PFSK-1 (cell line): ENCODE data around the gene SERGEF.

ENCODE experiments used
- FOXP2 ChIP-seq: optimal IDR thresholded peaks from 2 replicates; pipeline ENCODE3; 2011; ENCODE audit warnings: borderline replicate concordance, control low read depth, inconsistent platforms; ENCODE audit not compliant: insufficient read depth; ENCODE audit errors: extremely low read length, extremely low read depth
- POLR2AphosphoS5 ChIP-seq: IDR thresholded peaks from 2 replicates; pipeline ENCODE4 v1.6.1; 2012; ENCODE audit warnings: low read depth, mild to moderate bottlenecking, control low read depth, low read length, moderate library complexity
- SIN3A ChIP-seq: IDR thresholded peaks from 2 replicates; pipeline ENCODE4 v1.6.1; 2012; ENCODE audit warnings: mild to moderate bottlenecking, low read length, moderate library complexity, borderline replicate concordance; ENCODE audit not compliant: insufficient read depth
- TAF1 ChIP-seq: IDR thresholded peaks from 2 replicates; pipeline ENCODE4 v1.6.1; 2012; ENCODE audit warnings: low read length, control low read depth, borderline replicate concordance; ENCODE audit not compliant: insufficient read depth
- TF ChIP-seq, protein P1 (sequence below), 2 experiments: IDR thresholded peaks; 2 replicates each; pipeline versions ENCODE4 v1.6.1 to v1.8.0; 2011 to 2012; ENCODE audit warnings: low read depth in 2 of 2, low read length in 2 of 2, control low read depth in 1 of 2, inconsistent platforms in 1 of 2, mild to moderate bottlenecking in 1 of 2, moderate library complexity in 1 of 2; ENCODE audit not compliant: insufficient read depth in 1 of 2

SERGEF gene

DNA sequence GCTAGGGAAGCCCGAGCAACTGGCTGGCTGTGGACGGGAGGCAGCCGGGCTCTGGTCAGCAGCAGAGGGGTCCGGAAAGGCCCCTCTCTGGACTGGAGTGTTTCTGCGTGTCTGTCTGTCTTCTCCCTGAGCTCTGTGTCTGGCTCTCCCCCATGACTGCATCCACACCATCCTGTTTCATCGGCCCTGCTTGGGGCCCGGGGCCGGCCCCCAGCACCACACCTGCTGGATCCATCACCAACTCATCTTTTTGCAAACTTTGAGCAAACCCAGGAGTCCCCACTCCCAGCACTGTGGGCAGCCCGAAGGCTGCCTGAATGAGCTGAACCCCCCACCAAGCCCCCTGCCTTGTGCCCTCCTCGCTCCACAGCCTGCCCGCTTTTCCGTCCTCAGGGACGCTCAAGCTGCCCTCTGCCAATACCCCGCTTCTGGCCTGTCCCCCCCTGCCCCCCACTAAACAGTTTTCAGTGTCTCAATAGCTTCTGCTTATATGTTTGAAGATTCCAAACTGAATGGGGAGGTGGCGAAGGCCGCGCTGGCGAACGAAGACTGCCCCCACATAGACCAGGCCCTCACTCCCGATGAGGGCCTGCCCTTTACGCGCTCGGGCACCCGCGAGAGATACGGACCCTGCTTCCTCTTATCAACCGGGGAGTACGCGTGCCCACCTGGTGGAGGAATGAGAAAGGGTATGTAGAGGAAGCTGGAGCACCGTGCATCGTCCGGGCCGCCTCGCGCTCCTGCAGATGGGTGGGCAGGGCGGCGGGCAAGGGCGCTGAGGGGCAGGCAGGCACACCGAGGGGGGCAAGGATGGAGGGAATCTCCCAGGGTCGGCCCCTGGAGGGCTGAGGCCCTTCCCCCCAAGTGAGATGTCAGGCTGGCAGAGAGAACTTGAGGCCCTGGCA lies 233.6 kb downstream of the SERGEF start:
- no peak for TF ChIP-seq FOXP2
- TF ChIP-seq SIN3A = no peak
- no peak for TF ChIP-seq TAF1
- TF ChIP-seq POLR2AphosphoS5 = no peak
- TF ChIP-seq, protein P1, sequence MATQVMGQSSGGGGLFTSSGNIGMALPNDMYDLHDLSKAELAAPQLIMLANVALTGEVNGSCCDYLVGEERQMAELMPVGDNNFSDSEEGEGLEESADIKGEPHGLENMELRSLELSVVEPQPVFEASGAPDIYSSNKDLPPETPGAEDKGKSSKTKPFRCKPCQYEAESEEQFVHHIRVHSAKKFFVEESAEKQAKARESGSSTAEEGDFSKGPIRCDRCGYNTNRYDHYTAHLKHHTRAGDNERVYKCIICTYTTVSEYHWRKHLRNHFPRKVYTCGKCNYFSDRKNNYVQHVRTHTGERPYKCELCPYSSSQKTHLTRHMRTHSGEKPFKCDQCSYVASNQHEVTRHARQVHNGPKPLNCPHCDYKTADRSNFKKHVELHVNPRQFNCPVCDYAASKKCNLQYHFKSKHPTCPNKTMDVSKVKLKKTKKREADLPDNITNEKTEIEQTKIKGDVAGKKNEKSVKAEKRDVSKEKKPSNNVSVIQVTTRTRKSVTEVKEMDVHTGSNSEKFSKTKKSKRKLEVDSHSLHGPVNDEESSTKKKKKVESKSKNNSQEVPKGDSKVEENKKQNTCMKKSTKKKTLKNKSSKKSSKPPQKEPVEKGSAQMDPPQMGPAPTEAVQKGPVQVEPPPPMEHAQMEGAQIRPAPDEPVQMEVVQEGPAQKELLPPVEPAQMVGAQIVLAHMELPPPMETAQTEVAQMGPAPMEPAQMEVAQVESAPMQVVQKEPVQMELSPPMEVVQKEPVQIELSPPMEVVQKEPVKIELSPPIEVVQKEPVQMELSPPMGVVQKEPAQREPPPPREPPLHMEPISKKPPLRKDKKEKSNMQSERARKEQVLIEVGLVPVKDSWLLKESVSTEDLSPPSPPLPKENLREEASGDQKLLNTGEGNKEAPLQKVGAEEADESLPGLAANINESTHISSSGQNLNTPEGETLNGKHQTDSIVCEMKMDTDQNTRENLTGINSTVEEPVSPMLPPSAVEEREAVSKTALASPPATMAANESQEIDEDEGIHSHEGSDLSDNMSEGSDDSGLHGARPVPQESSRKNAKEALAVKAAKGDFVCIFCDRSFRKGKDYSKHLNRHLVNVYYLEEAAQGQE (IDR thresholded peaks at IDR 0.05; ENCODE audit: insufficient read depth in 1 of 2, low read depth in 2 of 2, low read length in 2 of 2) = no peak

DNA sequence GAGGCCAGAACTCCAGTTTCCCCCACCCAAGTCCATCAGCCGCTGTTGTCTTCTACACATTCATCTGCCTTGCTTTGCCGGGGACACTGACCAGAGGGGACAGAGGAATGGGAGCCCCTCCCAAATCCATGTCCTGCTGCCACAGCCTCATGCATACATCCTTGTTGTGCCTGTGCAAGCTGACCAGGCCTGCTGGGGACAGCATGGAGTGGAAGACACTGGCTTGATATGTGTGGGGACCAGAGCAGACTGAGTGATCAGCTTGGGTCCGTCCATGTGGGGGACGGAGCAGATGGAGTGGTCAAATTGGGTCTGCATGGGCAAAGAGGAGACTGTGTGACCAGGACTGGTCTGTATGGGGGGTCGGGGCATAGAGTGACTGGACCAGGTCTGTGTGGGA lies 234.5 kb downstream of the SERGEF start:
- TF ChIP-seq TAF1 (no peak), SIN3A (no peak), POLR2AphosphoS5 (no peak), FOXP2 (no peak)
- TF ChIP-seq, protein P1 (IDR thresholded peaks at IDR 0.05; ENCODE audit: insufficient read depth in 1 of 2, low read depth in 2 of 2, low read length in 2 of 2) = no peak

DNA sequence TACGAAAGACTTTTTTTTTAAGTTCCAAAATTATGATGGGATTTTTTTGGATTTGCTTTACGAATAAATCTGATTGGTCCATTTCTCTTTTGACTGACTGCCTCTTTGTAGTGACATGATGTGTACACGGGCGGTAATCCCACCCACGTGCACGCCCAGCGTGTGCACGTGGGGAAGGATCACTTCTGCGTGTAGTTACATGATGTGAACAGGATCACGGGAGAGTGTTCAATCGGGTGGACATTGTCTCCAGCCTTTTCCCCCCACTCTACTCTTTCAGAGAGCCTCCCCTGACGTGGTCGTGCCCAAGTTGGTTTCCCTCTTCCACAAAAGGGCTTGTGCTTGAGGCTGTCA lies 235.1 kb downstream of the SERGEF start:
- no peak for TF ChIP-seq SIN3A
- TF ChIP-seq FOXP2 = no peak
- TF ChIP-seq TAF1 = no peak
- TF ChIP-seq, protein P1 (IDR thresholded peaks at IDR 0.05; ENCODE audit: insufficient read depth in 1 of 2, low read depth in 2 of 2, low read length in 2 of 2) = no peak
- no peak for TF ChIP-seq POLR2AphosphoS5

DNA sequence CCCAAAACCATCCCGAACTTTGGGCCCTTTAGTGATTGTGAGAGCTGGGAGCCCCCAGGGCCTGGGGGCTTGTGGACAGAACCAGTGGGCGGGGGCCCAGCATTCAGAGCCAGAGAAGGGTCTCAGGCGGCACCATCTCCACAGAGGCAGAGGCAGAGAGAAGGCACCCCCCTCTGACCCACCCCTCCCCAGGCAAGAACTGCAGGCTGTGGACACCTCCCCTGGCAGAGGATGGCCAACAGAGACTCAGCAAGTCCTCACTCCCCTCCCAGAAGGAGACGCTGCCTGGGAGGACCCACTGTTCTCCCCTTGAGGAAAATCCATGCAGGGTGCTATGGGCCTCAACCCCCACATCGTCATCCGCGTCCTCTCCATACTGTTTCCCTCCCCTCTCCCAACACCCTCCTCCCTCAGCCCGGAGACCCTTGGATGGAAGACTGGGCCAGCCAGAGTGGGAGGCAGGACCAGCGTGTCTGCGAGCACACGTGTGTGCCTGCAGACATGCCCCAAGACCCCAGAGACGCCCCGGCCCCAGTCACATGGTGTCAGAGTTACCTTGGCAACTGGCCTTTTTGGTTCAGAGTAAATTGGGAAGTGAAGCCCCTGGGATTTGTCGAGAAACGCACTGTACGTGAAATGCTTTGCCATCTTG lies 235.6 kb downstream of the SERGEF start:
- TF ChIP-seq POLR2AphosphoS5 (no peak), TAF1 (no peak), FOXP2 (no peak), SIN3A (no peak)
- TF ChIP-seq, protein P1 (IDR thresholded peaks at IDR 0.05; ENCODE audit: insufficient read depth in 1 of 2, low read depth in 2 of 2, low read length in 2 of 2) = no peak
